BE2C (cell line): Measurements from ENCODE around the gene CDH1.

Experiments
- DNase-seq: peaks from one replicate; pipeline ENCODE4 v3.0.0-alpha.2; 2020
- H3K27me3 ChIP-seq: fragments of 250-450 bp; sonication (Bioruptor Pico); 2 replicates; pipeline ENCODE4 v1.5.1; 2020; ENCODE audit warnings: mild to moderate bottlenecking
- H3K36me3 ChIP-seq: fragments of 250-450 bp; sonication (Bioruptor Pico); 2 replicates; pipeline ENCODE4 v1.5.1; 2020; ENCODE audit warnings: mild to moderate bottlenecking
- H3K4me1 ChIP-seq: fragments of 250-450 bp; sonication (Bioruptor Pico); 2 replicates; pipeline ENCODE4 v1.5.1; 2020
- H3K4me3 ChIP-seq: 2 replicates; pipeline ENCODE4 v1.5.1; 2011; ENCODE audit warnings: low read depth, low read length
- H3K9me3 ChIP-seq: fragments of 250-450 bp; sonication (Bioruptor Pico); 2 replicates; pipeline ENCODE4 v1.5.1; 2020
- CTCF ChIP-seq: IDR thresholded peaks from 2 replicates; pipeline ENCODE4 v1.5.1; 2012; ENCODE audit warnings: mild to moderate bottlenecking, low read depth, low read length

CDH1 gene

GRCh38 chr16:68740628-68741346 is 3.7 kb downstream of the CDH1 start:
- no peak for TF ChIP-seq CTCF
- H3K4me1 ChIP-seq, result no peaks in the 10 kb centered on the region
- H3K4me3 ChIP-seq, result no peak overlapping the region
- no peaks in the 10 kb centered on the region for H3K36me3 ChIP-seq
- no peaks in the 10 kb centered on the region for H3K9me3 ChIP-seq
- H3K27me3 ChIP-seq, result peaks cover 18% of the 10 kb centered on the region
- DNase-seq, result no peak

- no peak for TF ChIP-seq CTCF
- H3K36me3 ChIP-seq, result no peaks in the 10 kb centered on the region
- H3K4me1 ChIP-seq, result no peaks in the 10 kb centered on the region
Measured at GRCh38 chr16:68743664-68744063, 6.6 kb downstream of the CDH1 start.

DNA sequence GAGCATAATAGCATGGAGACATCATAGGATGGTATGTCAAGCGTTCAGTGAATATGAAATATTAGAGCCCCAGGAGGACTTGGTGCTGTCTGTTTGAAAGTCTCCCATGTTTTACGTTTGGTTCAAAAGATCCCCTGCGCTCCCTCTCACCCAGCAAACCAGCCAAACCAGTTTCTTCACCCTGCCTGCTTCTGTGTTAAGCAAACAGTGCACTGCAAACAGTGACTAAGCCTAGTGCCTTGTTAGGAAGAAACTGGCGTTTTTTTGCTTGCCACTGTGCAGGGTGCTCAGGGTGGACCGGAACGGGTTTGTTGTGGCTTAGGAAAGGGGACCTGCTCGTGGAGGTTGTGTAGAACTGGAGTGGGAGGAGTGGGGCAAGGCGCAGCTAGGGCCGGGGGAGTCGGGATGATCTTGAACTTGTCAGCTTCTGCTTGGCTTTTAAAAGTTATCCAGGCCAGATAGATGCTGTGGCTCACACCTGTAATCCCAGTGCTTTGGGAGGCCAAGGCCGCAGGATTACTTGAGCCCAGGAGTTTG is 7.7 kb downstream of the CDH1 start:
- no peak for DNase-seq
- no peak for TF ChIP-seq CTCF
- no peaks in the 10 kb centered on the region for H3K36me3 ChIP-seq
- no peaks in the 10 kb centered on the region for H3K4me1 ChIP-seq
- H3K27me3 ChIP-seq, result no peaks in the 10 kb centered on the region
- no peaks in the 10 kb centered on the region for H3K9me3 ChIP-seq
- no peak overlapping the region for H3K4me3 ChIP-seq

More at GRCh38 chr16:68743664-68744063, 6.6 kb downstream of the CDH1 start:
- Histone ChIP-seq H3K9me3 (no peaks in the 10 kb centered on the region), H3K27me3 (no peaks in the 10 kb centered on the region), H3K4me3 (no peak overlapping the region)
- DNase-seq, result no peak

- DNase-seq, result no peak
- Histone ChIP-seq H3K9me3 (no peaks in the 10 kb centered on the region), H3K4me1 (no peaks in the 10 kb centered on the region), H3K27me3 (no peaks in the 10 kb centered on the region), H3K4me3 (no peak overlapping the region), H3K36me3 (no peaks in the 10 kb centered on the region)
- TF ChIP-seq CTCF, result no peak
Measured at GRCh38 chr16:68746951-68747350, 9.9 kb downstream of the CDH1 start.

GRCh38 chr16:68749432-68749831 is 12.3 kb downstream of the CDH1 start:
- Histone ChIP-seq H3K36me3 (no peaks in the 10 kb centered on the region), H3K27me3 (no peaks in the 10 kb centered on the region), H3K4me3 (no peak overlapping the region), H3K9me3 (no peaks in the 10 kb centered on the region), H3K4me1 (no peaks in the 10 kb centered on the region)
- TF ChIP-seq CTCF, result no peak
- no peak for DNase-seq

- TF ChIP-seq CTCF, result no peak
- Histone ChIP-seq H3K4me1 (no peaks in the 10 kb centered on the region), H3K4me3 (no peak overlapping the region), H3K27me3 (no peaks in the 10 kb centered on the region), H3K36me3 (no peaks in the 10 kb centered on the region), H3K9me3 (no peaks in the 10 kb centered on the region)
- no peak for DNase-seq
Measured at GRCh38 chr16:68750193-68750695, 13.2 kb downstream of the CDH1 start.
